ENCODE results near the gene MRPS2.
"Not testable (repeated sequence)": the region's sequence is repeated elsewhere in the genome, so short reads cannot be mapped to it uniquely, and the experiment has no call there.

Gene MRPS2

GRCh38 chr9:135544981-135545635, 44.6 kb downstream of the MRPS2 start:
- Histone ChIP-seq H3K9ac (no peak overlapping the region), H3K36me3 (ENCODE audit: control insufficient read depth, insufficient read depth, low read length) (no peaks in the 10 kb centered on the region), H3K27ac (no peak overlapping the region), H3K4me2 (ENCODE audit: low read length) (no peak overlapping the region), H3K27me3 (ENCODE audit: control insufficient read depth, insufficient read depth, low read length) (no peaks in the 10 kb centered on the region), H3K4me1 (no peaks in the 10 kb centered on the region), H3K9me3 (ENCODE audit: control insufficient read depth, low read length) (no peaks in the 10 kb centered on the region), H3K79me2 (no peaks in the 10 kb centered on the region), H3K4me3 (ENCODE audit: low read depth, low read length) (no peak overlapping the region), H2AFZ (no peak overlapping the region)
- no peak for TF ChIP-seq CTCF (IDR thresholded peaks at IDR 0.05)

- not testable (repeated sequence) for H3K4me1 ChIP-seq
Measured at GRCh38 chr9:135545646-135546176, 45.2 kb downstream of the MRPS2 start, which contains the start of gene OBP2A. OBP2A (plus strand) TSS chr9:135546126; CDS start chr9:135546181, 55 bp downstream.

GRCh38 chr9:135546792-135547617, 46.5 kb downstream of the MRPS2 start:
- H3K4me3 ChIP-seq (ENCODE audit: low read depth, low read length); H3K9me3 ChIP-seq (ENCODE audit: control insufficient read depth, low read length); H3K79me2 ChIP-seq; H3K4me2 ChIP-seq (ENCODE audit: low read length); H3K36me3 ChIP-seq (ENCODE audit: control insufficient read depth, insufficient read depth, low read length); H3K27ac ChIP-seq; H3K27me3 ChIP-seq (ENCODE audit: control insufficient read depth, insufficient read depth, low read length); H2AFZ ChIP-seq; H3K9ac ChIP-seq; H3K4me1 ChIP-seq: not testable (repeated sequence)

More at GRCh38 chr9:135545646-135546176, 45.2 kb downstream of the MRPS2 start, which contains the start of gene OBP2A:
- H3K9me3 ChIP-seq (ENCODE audit: control insufficient read depth, low read length); H3K36me3 ChIP-seq (ENCODE audit: control insufficient read depth, insufficient read depth, low read length); H3K79me2 ChIP-seq; H3K4me2 ChIP-seq (ENCODE audit: low read length); H3K4me3 ChIP-seq (ENCODE audit: low read depth, low read length); H3K27ac ChIP-seq; H3K9ac ChIP-seq; H3K27me3 ChIP-seq (ENCODE audit: control insufficient read depth, insufficient read depth, low read length); H2AFZ ChIP-seq: not testable (repeated sequence)

- Histone ChIP-seq H2AFZ (no peak overlapping the region), H3K4me2 (ENCODE audit: low read length) (no peak overlapping the region), H3K36me3 (ENCODE audit: control insufficient read depth, insufficient read depth, low read length) (no peaks in the 10 kb centered on the region), H3K9ac (no peak overlapping the region), H3K27me3 (ENCODE audit: control insufficient read depth, insufficient read depth, low read length) (no peaks in the 10 kb centered on the region), H3K4me3 (ENCODE audit: low read depth, low read length) (no peak overlapping the region), H3K9me3 (ENCODE audit: control insufficient read depth, low read length) (no peaks in the 10 kb centered on the region), H3K4me1 (no peaks in the 10 kb centered on the region), H3K27ac (no peak overlapping the region), H3K79me2 (no peaks in the 10 kb centered on the region)
- TF ChIP-seq CTCF (IDR thresholded peaks at IDR 0.05): no peak
Measured at GRCh38 chr9:135547756-135548736, 47.6 kb downstream of the MRPS2 start.

- H3K9me3 ChIP-seq (ENCODE audit: control insufficient read depth, low read length); H2AFZ ChIP-seq; H3K36me3 ChIP-seq (ENCODE audit: control insufficient read depth, insufficient read depth, low read length); H3K79me2 ChIP-seq; H3K4me2 ChIP-seq (ENCODE audit: low read length); H3K4me3 ChIP-seq (ENCODE audit: low read depth, low read length); H3K9ac ChIP-seq; H3K4me1 ChIP-seq; H3K27me3 ChIP-seq (ENCODE audit: control insufficient read depth, insufficient read depth, low read length); H3K27ac ChIP-seq: not testable (repeated sequence)
Measured at GRCh38 chr9:135549478-135550343, 49.2 kb downstream of the MRPS2 start.
